COLO668 (cell line): ENCODE measurements around the gene LRRC71.

Experiments used
- DNase-seq: peaks from one replicate; lab custom pipeline; 2025; ENCODE audit not compliant: unreplicated experiment; lab: John Stamatoyannopoulos, UW

LRRC71 gene

GRCh38 chr1:156945881-156946661, 25.6 kb downstream of the LRRC71 start:
- no peak for DNase-seq

DNA sequence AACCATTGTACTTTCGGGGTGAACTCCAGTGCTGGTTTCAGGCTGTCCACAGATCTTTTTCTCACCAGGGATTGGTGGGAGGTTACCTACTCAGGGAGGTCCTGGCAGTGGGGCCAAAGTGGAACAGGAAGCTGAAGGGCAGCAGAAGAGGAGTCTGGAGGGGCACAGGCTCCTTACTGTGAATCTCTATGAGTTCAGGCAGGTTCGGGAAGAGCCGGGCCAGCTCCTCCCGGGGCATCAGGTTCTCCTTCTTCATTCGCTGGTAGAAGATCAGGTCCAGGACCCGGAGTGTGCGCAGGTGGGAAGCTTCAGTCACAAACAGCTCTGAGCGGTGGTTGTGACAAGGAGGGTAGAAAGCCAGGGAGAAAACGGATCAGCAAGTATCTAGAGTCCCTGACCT, 26.7 kb downstream of the LRRC71 start:
- no peak for DNase-seq

GRCh38 chr1:156947818-156948525, 27.5 kb downstream of the LRRC71 start:
- DNase-seq: no peak

- DNase-seq: no peak
Observed at GRCh38 chr1:156948708-156949107, 28.3 kb downstream of the LRRC71 start.

GRCh38 chr1:156949127-156949526, 28.7 kb downstream of the LRRC71 start:
- no peak for DNase-seq

DNA sequence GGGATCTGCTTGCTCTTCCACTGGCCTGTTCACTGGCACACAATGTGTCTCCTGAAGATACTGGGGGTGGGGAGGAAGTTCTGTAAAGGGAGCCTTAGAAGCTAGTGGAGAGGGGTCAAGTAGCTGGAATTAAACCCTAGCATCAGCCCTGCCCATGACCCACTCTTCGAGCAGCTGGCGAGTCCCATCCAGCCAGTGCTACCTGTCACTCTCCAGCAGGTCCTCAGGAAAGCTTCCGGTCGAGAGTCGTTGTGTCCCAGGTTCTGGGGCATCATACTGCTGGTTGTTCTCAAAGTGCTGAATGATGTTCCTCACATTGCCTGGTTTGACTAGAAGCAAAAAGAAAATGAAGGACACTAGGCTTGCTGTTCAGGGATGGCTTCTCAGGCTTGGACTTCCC, 30.9 kb downstream of the LRRC71 start:
- no peak for DNase-seq

GRCh38 chr1:156953571-156953970, 33.1 kb downstream of the LRRC71 start:
- DNase-seq: no peak

GRCh38 chr1:156956333-156956732, 35.9 kb downstream of the LRRC71 start:
- no peak for DNase-seq

DNA sequence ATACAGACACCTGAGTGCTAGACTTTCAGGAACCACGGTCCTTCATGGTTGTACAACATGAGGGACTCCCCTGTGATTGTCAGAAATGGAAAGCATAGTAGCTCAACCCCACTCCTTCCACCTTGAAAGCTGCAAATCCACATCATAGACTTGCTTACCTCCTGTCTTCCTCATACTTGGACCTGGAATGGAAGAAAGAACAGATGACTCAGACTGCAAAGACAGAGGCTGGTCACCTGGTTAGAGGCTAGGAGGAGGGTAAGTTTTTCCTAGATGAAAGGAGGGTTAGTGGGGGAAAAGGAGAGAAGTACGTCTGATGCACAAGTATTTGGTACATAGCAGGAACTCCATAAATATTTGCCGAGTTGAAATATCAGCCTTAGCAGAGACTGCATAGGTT, 37.2 kb downstream of the LRRC71 start:
- no peak for DNase-seq

DNA sequence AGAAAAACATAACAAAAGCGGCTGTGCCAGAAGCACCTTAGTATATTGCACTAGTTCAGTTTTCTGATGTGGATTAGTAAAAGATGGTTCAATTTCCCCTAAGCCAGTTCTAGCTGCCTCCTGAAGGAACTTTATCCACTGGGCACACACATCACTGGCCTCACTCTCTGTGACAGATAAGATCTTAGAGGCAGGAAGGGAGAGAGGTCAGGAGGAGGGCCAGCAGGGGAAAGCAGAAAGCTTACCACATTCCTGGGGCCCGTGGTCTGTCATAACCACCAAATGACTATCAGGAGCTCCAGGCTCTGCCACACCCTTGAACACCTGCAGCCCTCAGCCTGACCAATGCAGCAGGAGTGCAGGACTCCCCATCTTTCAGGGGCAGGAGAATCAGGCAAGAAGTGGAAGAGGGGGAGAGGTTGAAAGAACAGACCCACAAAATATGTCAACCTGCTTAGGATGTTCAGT, 37.8 kb downstream of the LRRC71 start:
- no peak for DNase-seq

DNA sequence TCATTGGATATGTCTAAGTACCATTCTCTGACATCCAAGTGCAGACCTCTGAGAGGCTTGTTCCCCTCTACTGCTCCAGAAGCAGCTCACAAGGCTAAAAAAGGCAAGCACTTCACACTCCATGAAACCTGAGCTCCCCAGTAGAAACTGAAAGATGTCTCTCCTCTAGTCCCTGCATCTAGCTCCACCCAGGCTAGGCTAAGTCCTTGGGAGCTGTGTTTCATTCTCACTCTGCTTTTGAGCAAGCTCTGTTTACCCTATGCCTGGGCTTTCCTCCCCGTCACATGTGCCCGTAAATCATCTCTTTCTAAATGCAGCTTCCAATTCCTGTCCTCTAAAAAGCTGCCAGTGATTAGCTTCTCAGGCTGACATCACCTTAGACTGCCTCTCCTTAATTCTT, 39.0 kb downstream of the LRRC71 start:
- DNase-seq: no peak

DNA sequence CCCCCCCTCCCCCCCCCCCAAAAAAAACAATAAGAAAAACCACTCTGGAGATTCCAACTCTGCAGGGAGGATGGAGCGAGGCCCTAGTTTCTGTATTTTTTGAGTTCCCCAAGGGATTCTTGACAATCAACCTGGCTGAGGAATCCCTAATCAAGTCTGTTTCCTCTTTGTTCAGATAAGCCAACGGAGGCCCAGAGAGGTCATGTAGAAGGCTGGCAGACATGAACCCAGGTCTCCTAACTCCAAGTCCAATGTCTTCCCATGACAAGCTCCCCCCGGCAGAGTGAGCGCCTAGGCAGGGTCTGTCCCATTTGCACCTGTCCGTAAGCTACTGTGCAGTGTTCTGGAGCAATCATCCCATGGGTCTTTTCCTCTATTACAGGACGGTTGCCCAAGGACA, 39.5 kb downstream of the LRRC71 start:
- DNase-seq: no peak

GRCh38 chr1:156961709-156962108, 41.3 kb downstream of the LRRC71 start:
- DNase-seq: no peak

DNA sequence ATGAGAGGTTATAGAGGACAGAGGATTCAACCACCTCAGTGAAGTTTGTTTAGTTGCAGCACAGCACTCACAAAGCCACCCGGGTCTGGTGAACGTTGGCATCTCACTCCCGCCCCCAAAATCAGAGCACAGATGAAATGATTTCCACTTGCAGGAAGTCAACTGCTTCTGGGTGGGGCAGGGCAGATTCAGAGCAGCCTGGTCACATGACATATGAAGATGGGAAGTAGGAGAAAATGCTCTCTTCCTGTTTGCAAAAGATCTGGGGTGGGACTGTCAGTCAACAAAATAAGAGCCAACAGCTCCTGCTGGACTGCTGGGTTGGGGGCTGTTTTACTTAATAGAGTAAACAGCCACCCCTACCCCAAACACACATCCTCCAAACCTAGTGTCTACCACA, 43.2 kb downstream of the LRRC71 start:
- DNase-seq: no peak

- no peak for DNase-seq
Observed at GRCh38 chr1:156964441-156964840, 44.0 kb downstream of the LRRC71 start.

DNA sequence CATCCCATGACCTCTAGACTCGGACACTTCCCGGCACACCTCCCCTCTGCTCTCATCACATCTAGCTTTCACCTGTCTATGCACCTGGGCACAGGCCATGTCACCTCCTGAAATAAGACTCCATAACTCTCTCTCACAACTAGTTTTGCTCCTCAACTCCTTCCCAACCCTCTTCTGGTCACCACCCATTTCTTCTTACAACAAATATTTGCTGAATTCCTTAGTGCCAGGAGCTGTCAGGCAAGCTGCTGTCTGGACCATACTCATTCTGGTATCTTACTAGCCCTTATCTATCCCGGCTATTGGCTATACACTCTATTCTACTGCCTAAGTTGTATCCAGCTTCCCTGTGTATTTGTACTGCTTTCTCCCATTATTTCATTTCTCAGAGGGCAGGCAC, 49.1 kb downstream of the LRRC71 start:
- DNase-seq: no peak

DNA sequence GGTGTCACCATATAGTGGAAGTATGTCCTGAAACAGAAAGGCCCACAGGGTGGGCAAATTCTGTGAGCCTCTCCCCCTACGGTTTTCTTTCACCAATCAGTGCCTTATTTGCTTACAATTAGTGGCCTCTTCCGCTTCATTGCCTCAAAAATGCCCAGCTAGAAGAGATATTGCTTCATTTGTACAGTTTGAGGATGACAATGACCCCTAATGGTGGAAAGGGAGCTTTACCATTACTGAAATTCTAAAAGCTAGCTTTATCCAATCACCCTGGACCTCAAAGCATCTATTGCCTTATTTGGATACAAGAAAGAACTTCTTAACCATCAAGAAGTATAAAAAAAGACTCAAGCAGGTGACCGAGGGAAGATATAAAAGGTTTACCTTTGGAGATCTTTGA, 49.6 kb downstream of the LRRC71 start:
- no peak for DNase-seq

DNA sequence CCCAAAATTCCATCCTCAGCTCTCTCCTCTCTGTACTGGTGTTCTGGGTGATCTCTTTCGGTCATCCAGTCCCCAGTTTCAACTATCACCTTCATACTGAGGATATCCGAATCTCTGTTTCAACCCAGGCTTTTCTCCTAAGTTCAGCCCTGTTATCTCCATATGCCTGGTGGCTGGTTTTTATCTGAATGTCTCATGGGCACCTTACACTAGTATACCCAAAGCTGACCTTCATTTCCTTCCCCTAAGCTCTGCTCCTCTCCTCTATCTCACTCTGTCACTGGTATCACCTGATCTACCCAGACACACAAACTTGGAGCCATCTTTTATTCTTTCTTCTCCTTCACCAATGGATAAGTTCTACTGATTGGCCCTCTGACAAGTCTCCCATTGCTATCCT, 53.0 kb downstream of the LRRC71 start:
- DNase-seq: no peak

- no peak for DNase-seq
Observed at GRCh38 chr1:156975084-156975483, 54.7 kb downstream of the LRRC71 start.

- no peak for DNase-seq
Observed at GRCh38 chr1:156980551-156980950, 60.1 kb downstream of the LRRC71 start.
